GM18507 (cell line): ENCODE data around the gene NPAS3.

Experiments
- DNase-seq: peaks from one replicate; pipeline ENCODE4 v3.0.0; 2011; ENCODE audit warnings: low read depth; ENCODE audit not compliant: insufficient read length; ENCODE audit errors: extremely low spot score
- FAIRE-seq: peaks from 2 replicates; lab custom pipeline; 2011; peaks lifted over from hg19 to GRCh38; lab: Jason Lieb, UNC

The NPAS3 gene

GRCh38 chr14:33727606-33728005, 788.9 kb downstream of the NPAS3 start:
- FAIRE-seq (no peak), DNase-seq (no peak)

- no peak for DNase-seq
- FAIRE-seq, result no peak
Observed at GRCh38 chr14:33728010-33728498, 789.4 kb downstream of the NPAS3 start.

DNA sequence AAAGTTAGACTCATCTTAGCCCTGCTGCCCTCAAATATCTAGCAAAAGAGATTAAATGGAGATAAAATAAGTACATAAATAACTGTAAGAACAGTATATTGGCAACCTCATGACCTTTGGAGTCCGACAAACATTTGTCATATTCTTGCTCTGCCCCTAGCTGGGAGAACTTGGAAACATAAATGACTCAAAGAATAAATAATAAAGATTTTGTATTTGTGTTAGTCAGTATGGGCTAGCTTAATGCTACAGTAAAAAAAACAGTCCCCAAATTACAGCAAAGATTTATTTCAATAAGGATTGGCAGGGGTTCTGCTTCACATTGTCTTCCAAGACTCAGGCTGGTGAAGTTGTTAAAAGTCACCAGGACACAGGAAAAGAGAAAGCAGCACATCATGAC, 791.5 kb downstream of the NPAS3 start:
- no peak for DNase-seq
- no peak for FAIRE-seq

GRCh38 chr14:33732175-33732574, 793.5 kb downstream of the NPAS3 start:
- FAIRE-seq (no peak), DNase-seq (no peak)

DNA sequence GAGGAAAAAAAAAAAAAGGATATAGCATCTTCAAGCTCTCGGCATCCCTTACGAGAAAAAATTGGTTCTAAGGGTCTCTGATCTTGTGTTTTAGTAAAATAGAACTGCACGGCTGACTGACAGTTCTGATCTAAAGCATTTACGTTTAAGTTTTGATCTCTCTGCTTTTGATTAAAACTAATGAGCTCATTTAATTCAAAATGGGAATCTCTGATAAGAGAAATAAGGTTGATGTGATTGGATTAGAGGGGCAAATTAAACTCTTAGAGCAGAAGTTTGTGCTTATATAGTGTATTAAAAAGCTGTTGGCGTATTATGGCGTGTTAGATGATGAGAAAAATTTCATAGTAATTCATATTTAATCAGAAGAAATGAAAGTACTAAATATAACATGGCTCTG, 794.6 kb downstream of the NPAS3 start:
- no peak for FAIRE-seq
- DNase-seq, result no peak

DNA sequence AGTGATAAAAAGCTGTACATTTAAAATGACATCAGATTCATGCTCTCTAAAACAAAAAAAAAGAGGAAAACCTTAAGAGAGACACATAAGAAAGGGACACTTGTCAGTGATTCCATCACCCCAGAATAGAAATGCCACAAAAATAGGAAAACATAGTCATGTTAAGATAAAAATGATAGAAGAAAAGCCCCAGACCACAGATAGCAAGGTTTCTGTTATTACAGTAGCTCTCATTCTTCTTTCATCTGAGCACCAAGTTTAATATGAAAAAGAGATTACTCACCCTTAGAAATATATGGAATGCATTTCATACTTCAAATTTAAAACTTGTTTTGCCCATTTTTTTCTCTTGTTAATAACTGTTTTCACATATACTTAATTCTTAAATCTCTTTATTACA, 795.0 kb downstream of the NPAS3 start:
- FAIRE-seq (no peak), DNase-seq (no peak)

GRCh38 chr14:33734387-33734786, 795.7 kb downstream of the NPAS3 start:
- FAIRE-seq (no peak), DNase-seq (no peak)

GRCh38 chr14:33736299-33736825, 797.7 kb downstream of the NPAS3 start:
- no peak for FAIRE-seq
- no peak for DNase-seq

DNA sequence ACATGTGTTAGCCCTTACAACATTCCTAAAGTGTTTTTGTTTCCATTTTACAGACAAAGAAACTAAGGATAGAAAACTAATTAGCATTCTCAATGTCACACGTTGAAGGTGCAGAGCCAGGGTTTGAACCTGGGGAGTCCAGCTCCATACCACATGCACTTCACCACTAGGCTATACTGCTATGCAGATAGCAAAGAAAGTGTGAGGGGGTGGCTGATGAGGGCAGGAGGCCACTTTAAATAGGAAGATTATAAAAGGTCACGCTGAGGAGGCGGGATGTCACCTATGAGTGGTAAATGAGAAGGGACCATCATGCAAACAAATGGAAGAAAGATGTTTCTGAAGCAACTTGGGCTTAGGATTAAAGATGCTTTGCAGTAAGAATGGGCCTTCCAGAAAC, 798.3 kb downstream of the NPAS3 start:
- FAIRE-seq (no peak), DNase-seq (no peak)

GRCh38 chr14:33737446-33737845, 798.8 kb downstream of the NPAS3 start:
- DNase-seq, result no peak
- FAIRE-seq, result no peak

GRCh38 chr14:33738029-33738428, 799.4 kb downstream of the NPAS3 start:
- no peak for FAIRE-seq
- no peak for DNase-seq

DNA sequence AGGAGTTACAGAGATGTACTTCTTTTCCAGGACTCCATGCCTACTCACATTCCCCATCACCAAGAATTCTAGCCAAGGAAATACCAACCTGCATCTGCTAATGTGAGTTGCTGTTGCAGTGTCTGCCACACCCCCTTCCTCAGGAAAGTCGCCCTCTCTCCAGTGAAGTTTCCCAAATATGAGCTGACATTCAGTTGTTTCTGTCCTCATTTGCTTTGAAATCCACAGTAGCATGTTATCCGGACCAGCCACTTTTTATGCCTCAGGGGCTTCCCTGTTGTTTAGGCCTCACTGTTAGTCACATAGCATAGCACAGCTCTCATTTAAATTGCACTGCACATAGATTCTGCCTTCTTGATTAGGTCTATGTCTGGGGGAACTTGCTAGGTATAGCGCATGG, 799.8 kb downstream of the NPAS3 start:
- DNase-seq (no peak), FAIRE-seq (no peak)

DNA sequence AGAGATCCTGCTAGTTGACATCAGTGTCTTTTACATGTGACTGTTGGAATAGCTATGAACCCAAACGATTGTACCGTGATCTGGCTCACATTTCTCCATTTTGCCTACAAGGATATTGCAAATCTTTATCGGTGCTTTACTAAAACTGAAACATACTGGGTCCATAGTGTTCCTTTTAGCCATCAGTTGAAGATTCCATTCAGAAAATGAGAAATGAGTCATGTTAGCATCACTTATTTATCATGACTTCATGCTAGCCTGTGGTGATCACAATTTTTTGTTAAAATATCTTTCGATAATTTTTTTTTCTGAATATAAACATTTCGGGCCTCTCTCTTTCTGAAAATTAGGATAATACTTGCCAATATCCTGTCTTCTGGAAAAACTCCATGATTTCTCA, 801.9 kb downstream of the NPAS3 start:
- DNase-seq, result no peak
- no peak for FAIRE-seq

DNA sequence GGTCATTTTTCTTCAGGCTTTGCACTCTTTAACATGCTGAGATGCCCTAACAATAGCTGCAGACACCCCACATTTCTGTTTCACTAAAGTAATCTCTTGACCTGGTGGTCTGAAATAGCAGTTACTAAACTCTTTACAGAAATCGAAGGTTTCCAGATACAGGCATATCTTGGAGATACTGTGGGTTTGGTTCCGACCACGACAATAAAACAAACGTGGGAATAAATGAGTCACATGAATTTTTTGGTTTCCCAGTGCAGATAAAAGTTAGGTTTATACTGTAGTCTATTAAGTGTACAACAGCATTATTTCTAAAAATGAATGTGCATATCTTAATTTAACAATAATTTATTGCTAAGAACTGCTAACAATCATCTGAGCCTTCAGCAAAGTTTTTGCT, 803.5 kb downstream of the NPAS3 start:
- DNase-seq (no peak), FAIRE-seq (no peak)

DNA sequence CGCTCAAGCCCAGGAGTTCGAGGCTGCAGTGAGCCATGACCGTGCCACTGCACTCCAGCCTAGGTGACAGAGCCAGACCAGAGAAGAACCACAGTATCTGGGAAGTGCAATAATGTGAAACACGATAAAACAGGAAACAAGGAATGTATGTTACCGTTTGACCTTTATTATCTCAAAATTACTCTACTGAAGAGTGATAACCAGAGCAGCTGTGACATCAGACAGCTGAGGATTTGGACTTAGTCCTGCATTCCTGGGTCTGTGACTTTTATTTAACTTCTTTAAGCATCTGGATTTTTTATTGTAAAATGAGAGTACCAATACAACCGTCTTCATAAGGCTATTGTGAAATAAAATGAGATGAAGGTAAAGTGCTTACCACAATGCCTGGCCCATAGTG, 806.5 kb downstream of the NPAS3 start:
- no peak for FAIRE-seq
- DNase-seq, result no peak

DNA sequence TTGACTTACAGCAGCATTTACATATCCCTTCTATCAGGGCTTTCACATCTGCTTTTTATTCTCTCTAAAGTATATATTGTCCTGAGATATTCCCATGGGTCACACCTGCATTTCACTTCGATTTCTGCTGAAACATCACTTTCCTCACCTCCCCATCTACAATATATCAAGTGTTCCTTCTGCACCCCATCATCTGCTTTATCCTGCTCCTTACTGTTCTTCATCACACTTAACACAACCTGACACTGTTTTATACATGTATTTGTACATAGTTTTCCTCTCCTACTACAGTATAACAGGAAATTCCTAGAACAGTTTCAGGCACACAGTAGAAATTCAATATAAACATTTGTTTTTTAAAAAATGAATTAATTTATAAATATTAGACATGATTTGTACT, 809.1 kb downstream of the NPAS3 start:
- no peak for DNase-seq
- no peak for FAIRE-seq

GRCh38 chr14:33754261-33754660, 815.6 kb downstream of the NPAS3 start:
- FAIRE-seq (no peak), DNase-seq (no peak)

DNA sequence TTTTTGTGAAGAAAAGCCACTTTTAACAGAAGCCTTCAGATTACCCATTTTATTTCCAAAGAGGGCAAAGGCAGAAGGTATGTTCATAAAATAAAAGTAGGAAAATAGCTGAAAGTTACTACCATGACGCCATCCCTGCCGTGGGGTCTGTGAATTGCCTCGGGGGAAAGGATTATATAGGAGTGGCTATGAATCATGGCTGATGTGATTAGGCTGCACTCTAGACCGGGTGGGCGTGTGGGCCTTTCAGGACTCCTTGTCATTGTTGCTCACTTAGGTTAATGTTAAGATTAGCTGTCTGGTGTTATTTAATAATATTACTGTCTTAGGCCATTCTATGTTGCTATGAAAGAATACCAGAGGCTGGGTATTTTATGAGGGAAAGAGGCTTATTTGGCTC, 816.7 kb downstream of the NPAS3 start:
- no peak for FAIRE-seq
- no peak for DNase-seq

DNA sequence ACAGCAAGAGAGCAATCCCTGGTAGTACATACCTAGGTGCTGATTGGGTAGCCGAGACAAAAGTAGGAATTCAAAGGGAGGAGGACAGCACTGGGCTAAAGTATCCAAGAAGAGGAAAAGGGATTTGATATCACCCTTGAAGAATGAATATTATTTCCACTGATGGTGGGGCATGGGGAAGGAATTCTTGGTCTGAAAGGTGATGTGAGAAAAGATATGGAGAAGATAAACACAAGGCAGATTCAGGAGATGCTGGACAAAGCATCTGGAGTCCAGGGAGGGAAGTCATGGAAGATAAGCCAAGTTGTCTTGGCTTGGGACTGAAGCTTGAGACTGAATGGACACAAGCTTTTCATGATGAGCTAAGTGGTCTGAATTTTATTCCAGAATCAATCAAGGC, 818.2 kb downstream of the NPAS3 start:
- FAIRE-seq, result no peak
- no peak for DNase-seq

DNA sequence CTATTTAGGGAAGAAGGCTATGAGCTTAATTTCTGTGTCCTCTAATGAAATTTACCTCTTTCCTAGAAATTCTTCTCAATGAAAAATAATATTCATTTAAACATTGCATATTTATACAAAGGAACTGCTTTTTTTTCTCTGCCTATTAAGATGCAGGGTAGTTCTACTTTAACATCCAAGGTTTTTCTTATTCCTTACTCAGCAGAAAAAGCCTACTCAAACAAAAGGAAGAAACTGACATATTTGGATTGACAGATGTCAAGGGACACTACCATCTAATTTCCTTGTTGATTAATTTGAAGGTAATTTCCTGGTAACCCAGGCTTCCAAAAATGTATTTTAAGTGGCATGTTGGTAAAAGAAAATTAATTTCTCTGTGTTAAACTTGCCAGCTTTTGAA, 819.9 kb downstream of the NPAS3 start:
- no peak for FAIRE-seq
- no peak for DNase-seq

- FAIRE-seq, result no peak
- no peak for DNase-seq
Observed at GRCh38 chr14:33762161-33762851, 823.6 kb downstream of the NPAS3 start.
